Measurements from ENCODE around the gene SEMA3C.

GRCh38 chr7:80826520-80827238, 92.2 kb downstream of the SEMA3C start:
- TF ChIP-seq POLR2A (IDR thresholded peaks at IDR 0.05) (no peak), CTCF (IDR thresholded peaks at IDR 0.05 in 8 of 11, conservative IDR thresholded peaks at IDR 0.05 in 3 of 11) (no peak), POLR2AphosphoS5 (IDR thresholded peaks at IDR 0.05) (no peak)

Data from spleen (tissue), 7 donors.